Glutamatergic neuron (in vitro differentiated cells): ENCODE results near the gene NIT1. TPM values are rescaled to one million over a fixed set of nuclear protein-coding genes. Genes with fewer than 3 reads are reported as not detected.

ENCODE experiments used
- DNase-seq: peaks from one replicate; pipeline ENCODE4 v3.0.0; 2022
- H3K27ac Mint-ChIP-seq: one replicate; pipeline ENCODE4 v1.8.0; 2020; ENCODE audit warnings: mild to moderate bottlenecking, mixed read lengths, inconsistent platforms; ENCODE audit not compliant: unreplicated experiment
- H3K27me3 Mint-ChIP-seq: one replicate; pipeline ENCODE4 v1.8.0; 2020; ENCODE audit warnings: mild to moderate bottlenecking, moderate library complexity, mixed read lengths, inconsistent platforms; ENCODE audit not compliant: unreplicated experiment
- H3K36me3 Mint-ChIP-seq: one replicate; pipeline ENCODE4 v1.8.0; 2020; ENCODE audit warnings: mild to moderate bottlenecking, mixed read lengths, inconsistent platforms; ENCODE audit not compliant: unreplicated experiment
- H3K4me1 Mint-ChIP-seq: one replicate; pipeline ENCODE4 v1.8.0; 2020; ENCODE audit warnings: mild to moderate bottlenecking, low read depth, mixed read lengths, inconsistent platforms; ENCODE audit not compliant: unreplicated experiment
- H3K4me3 Mint-ChIP-seq: one replicate; pipeline ENCODE4 v1.8.0; 2020; ENCODE audit warnings: mild to moderate bottlenecking, mixed read lengths, inconsistent platforms; ENCODE audit not compliant: unreplicated experiment
- H3K9me3 Mint-ChIP-seq: one replicate; pipeline ENCODE4 v1.8.0; 2020; ENCODE audit warnings: mild to moderate bottlenecking, moderate library complexity, mixed read lengths, inconsistent platforms; ENCODE audit not compliant: unreplicated experiment
- total RNA-seq: library from RNA; stranded (reverse); fragmentation: NEBNext Ultra II Directional; extraction: Animal tissue kit (Norgen Biotek cat#: 25700); gene quantifications from one replicate; pipeline ENCODE4 v1.2.1, GENCODE V29; 2021; ENCODE audit not compliant: unreplicated experiment
- TF ChIP-seq, protein P1 (sequence below): fragments of 200-600 bp; sonication (generic); IDR thresholded peaks from one replicate; pipeline ENCODE4 v1.5.0; 2021; ENCODE audit not compliant: partially characterized antibody, unreplicated experiment

The NIT1 gene
- total RNA-seq, 1 donor from 2014 or later: 40.2 TPM

DNA sequence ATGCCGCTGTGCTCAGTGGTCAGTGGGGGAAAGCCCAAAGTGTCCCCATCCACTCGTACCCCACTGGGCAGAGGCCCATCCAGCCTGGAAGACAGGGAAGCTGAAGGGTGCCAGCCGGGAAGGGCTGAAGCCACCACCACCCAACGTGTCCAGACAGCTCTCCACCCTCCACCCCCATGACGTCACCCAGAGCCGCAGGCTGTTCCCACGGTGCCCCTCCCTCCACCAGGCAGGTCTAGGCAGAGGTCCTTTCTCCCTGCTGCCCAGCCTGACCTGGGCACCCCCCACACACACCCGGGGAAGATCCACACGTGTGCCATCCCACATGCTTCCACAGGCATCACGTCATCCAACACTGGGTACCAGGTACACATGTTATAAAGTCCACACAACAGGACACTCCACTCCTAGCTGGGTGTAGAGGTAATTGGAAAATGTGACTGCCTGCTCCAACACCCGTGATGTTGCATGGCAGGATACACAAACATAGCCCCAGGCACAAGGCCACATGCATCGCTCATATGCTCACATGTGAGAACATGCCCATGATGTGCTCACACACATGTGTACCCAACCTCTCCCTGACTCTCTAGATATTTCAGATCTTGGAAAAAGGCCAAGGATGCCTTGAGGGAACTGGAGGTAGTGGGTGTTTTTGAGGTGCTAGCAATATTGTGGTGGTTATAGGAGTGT is 43.1 kb upstream of the NIT1 start:
- H3K4me1 Mint-ChIP-seq: no peaks in the 10 kb centered on the region
- H3K4me3 Mint-ChIP-seq: no peak overlapping the region
- peaks cover 5% of the 10 kb centered on the region for H3K36me3 Mint-ChIP-seq
- H3K27me3 Mint-ChIP-seq: peaks cover 10% of the 10 kb centered on the region
- no peak overlapping the region for H3K27ac Mint-ChIP-seq
- H3K9me3 Mint-ChIP-seq: peaks cover 7% of the 10 kb centered on the region
- no peak for DNase-seq
- TF ChIP-seq, protein P1, sequence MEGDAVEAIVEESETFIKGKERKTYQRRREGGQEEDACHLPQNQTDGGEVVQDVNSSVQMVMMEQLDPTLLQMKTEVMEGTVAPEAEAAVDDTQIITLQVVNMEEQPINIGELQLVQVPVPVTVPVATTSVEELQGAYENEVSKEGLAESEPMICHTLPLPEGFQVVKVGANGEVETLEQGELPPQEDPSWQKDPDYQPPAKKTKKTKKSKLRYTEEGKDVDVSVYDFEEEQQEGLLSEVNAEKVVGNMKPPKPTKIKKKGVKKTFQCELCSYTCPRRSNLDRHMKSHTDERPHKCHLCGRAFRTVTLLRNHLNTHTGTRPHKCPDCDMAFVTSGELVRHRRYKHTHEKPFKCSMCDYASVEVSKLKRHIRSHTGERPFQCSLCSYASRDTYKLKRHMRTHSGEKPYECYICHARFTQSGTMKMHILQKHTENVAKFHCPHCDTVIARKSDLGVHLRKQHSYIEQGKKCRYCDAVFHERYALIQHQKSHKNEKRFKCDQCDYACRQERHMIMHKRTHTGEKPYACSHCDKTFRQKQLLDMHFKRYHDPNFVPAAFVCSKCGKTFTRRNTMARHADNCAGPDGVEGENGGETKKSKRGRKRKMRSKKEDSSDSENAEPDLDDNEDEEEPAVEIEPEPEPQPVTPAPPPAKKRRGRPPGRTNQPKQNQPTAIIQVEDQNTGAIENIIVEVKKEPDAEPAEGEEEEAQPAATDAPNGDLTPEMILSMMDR: no peak

DNA sequence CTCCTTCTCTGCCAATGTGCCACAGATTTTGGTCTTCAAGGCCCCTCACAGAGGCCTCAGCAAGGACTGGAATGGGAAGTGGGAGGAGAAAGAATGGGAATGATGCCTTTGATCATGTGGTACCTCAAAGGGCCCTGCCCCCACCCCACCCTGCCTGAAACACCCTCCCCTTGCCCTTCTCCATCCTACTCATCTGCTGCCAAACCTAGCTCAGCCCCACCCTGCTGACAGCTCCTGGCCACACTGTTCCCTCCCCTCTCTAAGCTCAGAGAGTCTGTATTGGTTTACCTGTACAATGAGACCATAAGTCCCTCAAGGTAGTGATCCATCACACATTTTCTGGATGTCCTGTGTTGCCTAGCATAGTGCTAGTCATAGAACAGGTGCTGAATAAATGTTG is 41.5 kb upstream of the NIT1 start:
- H3K9me3 Mint-ChIP-seq: peaks cover 16% of the 10 kb centered on the region
- H3K27me3 Mint-ChIP-seq: peaks cover 18% of the 10 kb centered on the region
- no peak for DNase-seq
- H3K27ac Mint-ChIP-seq: no peak overlapping the region
- TF ChIP-seq, protein P1: no peak
- peaks cover 5% of the 10 kb centered on the region for H3K36me3 Mint-ChIP-seq
- peaks cover 14% of the 10 kb centered on the region for H3K4me1 Mint-ChIP-seq
- H3K4me3 Mint-ChIP-seq: no peak overlapping the region

DNA sequence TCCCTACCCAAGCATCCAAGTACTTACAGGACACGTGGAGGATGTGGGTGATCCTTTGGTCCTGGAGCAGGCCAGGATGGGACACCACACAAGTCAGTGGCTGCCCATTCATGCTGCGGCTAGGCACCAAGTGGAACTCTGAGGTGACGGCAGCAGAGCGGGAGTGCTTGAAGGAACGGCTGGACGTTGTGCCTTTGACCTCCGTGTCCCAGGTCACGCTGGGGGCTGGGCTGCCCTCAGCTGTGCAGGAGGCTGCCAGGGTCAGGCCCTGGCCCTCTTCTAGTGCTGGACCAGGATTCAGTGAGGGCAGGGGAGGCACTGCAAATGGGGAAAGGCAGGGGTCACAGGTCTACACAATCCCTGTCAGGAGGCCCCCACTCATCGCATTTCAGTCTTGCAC is 40.5 kb upstream of the NIT1 start:
- Mint-ChIP-seq H3K4me1 (peaks cover 14% of the 10 kb centered on the region), H3K36me3 (peaks cover 5% of the 10 kb centered on the region), H3K4me3 (no peak overlapping the region), H3K27me3 (peaks cover 18% of the 10 kb centered on the region), H3K27ac (no peak overlapping the region), H3K9me3 (peaks cover 18% of the 10 kb centered on the region)
- no peak for DNase-seq
- TF ChIP-seq, protein P1: no peak

DNA sequence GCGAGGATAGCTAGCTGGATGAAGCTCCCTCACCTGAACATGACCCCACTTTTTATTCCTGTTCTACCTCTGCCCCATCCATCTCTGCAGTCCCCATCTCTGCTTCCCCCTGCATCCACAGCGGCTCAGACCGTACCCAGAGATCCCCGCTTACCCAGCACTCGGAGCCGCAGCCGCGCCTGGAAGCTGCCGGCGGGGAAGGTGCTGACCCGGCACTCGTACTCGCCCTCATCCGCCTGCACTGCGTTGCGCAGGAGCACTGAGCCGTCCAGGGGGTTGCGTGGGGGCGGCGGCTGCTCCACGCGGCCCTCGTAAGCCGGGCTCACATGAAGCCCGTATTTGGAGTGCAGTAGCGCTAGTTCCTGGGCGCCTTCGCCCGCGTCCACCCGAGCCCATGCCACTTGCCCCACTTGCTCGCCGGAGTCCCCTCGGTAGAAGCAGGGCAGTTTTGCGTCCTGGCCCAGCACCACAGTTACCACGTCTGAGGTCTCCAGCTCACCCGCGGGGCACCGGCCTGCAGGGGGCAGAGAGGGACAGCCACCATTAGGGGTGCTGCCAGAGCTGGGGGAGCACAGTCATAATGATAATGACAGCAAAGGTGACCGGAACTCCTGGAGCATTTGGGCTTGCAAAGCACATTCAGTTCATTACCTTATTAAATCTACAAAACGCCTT is 38.3 kb upstream of the NIT1 start:
- H3K27me3 Mint-ChIP-seq: peaks cover 24% of the 10 kb centered on the region
- H3K27ac Mint-ChIP-seq: no peak overlapping the region
- peaks cover 14% of the 10 kb centered on the region for H3K4me1 Mint-ChIP-seq
- no peak for DNase-seq
- peaks cover 16% of the 10 kb centered on the region for H3K9me3 Mint-ChIP-seq
- H3K36me3 Mint-ChIP-seq: peaks cover 5% of the 10 kb centered on the region
- no peak overlapping the region for H3K4me3 Mint-ChIP-seq
- TF ChIP-seq, protein P1: no peak
